GM19395 (cell line): ENCODE data around the gene SLC39A9.

Experiments used
- ATAC-seq: cut with Tn5 transposase; IDR thresholded peaks from one replicate; pipeline ENCODE4 v1.9.1; 2021; ENCODE audit warnings: mild to moderate bottlenecking, moderate library complexity; ENCODE audit not compliant: unreplicated experiment

Gene SLC39A9

GRCh38 chr14:69398053-69398817, at the start of gene SLC39A9, which contains the start of gene ERH:
Gene SLC39A9 (plus strand): TSS chr14:69398692. CDS start chr14:69399370, 678 bp downstream.
Gene ERH (minus strand): TSS chr14:69398299. CDS start chr14:69398233, 66 bp downstream.
- peak; percentile 93 for ATAC-seq

- ATAC-seq: no peak
Observed at GRCh38 chr14:69349091-69349777, 49.3 kb upstream of the SLC39A9 start.

- no peak for ATAC-seq
Observed at GRCh38 chr14:69350892-69351291, 47.6 kb upstream of the SLC39A9 start.

- ATAC-seq: no peak
Observed at GRCh38 chr14:69351385-69351784, 47.1 kb upstream of the SLC39A9 start.

GRCh38 chr14:69351911-69352310, 46.6 kb upstream of the SLC39A9 start:
- ATAC-seq: no peak

GRCh38 chr14:69353168-69353567, 45.3 kb upstream of the SLC39A9 start:
- no peak for ATAC-seq

- peak; percentile 88 for ATAC-seq
Observed at GRCh38 chr14:69354383-69355153, 43.9 kb upstream of the SLC39A9 start.

- ATAC-seq: no peak
Observed at GRCh38 chr14:69355154-69355597, 43.3 kb upstream of the SLC39A9 start.

GRCh38 chr14:69355607-69356281, 42.7 kb upstream of the SLC39A9 start:
- no peak for ATAC-seq

- no peak for ATAC-seq
Observed at GRCh38 chr14:69356903-69357543, 41.5 kb upstream of the SLC39A9 start.

- no peak for ATAC-seq
Observed at GRCh38 chr14:69357544-69358200, 40.8 kb upstream of the SLC39A9 start.

GRCh38 chr14:69358233-69358963, 40.1 kb upstream of the SLC39A9 start:
- no peak for ATAC-seq

GRCh38 chr14:69358966-69359365, 39.5 kb upstream of the SLC39A9 start:
- ATAC-seq: no peak

GRCh38 chr14:69360438-69361108, 37.9 kb upstream of the SLC39A9 start:
- no peak for ATAC-seq

- no peak for ATAC-seq
Observed at GRCh38 chr14:69363055-69363454, 35.4 kb upstream of the SLC39A9 start.

- no peak for ATAC-seq
Observed at GRCh38 chr14:69363964-69364363, 34.5 kb upstream of the SLC39A9 start.

- no peak for ATAC-seq
Observed at GRCh38 chr14:69364378-69364777, 34.1 kb upstream of the SLC39A9 start.

- ATAC-seq: no peak
Observed at GRCh38 chr14:69366069-69366468, 32.4 kb upstream of the SLC39A9 start.

- ATAC-seq: no peak
Observed at GRCh38 chr14:69366761-69367160, 31.7 kb upstream of the SLC39A9 start.
